ENCODE measurements around the gene ERO1A.

GRCh38 chr14:52729585-52729924 lies 34.2 kb upstream of the ERO1A start:
- TF ChIP-seq, protein P1, sequence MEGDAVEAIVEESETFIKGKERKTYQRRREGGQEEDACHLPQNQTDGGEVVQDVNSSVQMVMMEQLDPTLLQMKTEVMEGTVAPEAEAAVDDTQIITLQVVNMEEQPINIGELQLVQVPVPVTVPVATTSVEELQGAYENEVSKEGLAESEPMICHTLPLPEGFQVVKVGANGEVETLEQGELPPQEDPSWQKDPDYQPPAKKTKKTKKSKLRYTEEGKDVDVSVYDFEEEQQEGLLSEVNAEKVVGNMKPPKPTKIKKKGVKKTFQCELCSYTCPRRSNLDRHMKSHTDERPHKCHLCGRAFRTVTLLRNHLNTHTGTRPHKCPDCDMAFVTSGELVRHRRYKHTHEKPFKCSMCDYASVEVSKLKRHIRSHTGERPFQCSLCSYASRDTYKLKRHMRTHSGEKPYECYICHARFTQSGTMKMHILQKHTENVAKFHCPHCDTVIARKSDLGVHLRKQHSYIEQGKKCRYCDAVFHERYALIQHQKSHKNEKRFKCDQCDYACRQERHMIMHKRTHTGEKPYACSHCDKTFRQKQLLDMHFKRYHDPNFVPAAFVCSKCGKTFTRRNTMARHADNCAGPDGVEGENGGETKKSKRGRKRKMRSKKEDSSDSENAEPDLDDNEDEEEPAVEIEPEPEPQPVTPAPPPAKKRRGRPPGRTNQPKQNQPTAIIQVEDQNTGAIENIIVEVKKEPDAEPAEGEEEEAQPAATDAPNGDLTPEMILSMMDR (IDR thresholded peaks at IDR 0.05): no peak
- TF ChIP-seq POLR2A (IDR thresholded peaks at IDR 0.05): no peak

All from esophagus squamous epithelium (tissue), 4 donors.